MM.1S (cell line): ENCODE results near the gene STK38L.

Source experiments
- DNase-seq: peaks from one replicate; pipeline ENCODE4 v3.0.0-alpha.2; 2015
- H2AFZ ChIP-seq: fragments of 300-600 bp; sonication (generic); 2 replicates; pipeline ENCODE4 v1.6.0; 2016; ENCODE audit warnings: antibody characterized with exemption, low read length
- H3F3A ChIP-seq: fragments of 300-600 bp; sonication (generic); 2 replicates; pipeline ENCODE4 v1.6.1; 2016; ENCODE audit warnings: mild to moderate bottlenecking, antibody characterized with exemption, low read length, moderate library complexity, mixed read lengths; ENCODE audit not compliant: insufficient read depth
- H3K27ac ChIP-seq: fragments of 300-600 bp; sonication (generic); 2 replicates; pipeline ENCODE4 v1.5.1; 2016; ENCODE audit warnings: mild to moderate bottlenecking, low read length
- H3K27me3 ChIP-seq: fragments of 300-600 bp; sonication (generic); replicated peaks from 2 replicates; pipeline ENCODE4 v1.6.0; 2016; ENCODE audit warnings: low read length; ENCODE audit not compliant: insufficient read depth
- H3K36me3 ChIP-seq: fragments of 300-600 bp; sonication (generic); replicated peaks from 2 replicates; pipeline ENCODE4 v1.6.1; 2016; ENCODE audit warnings: mild to moderate bottlenecking, low read length, mixed read lengths; ENCODE audit not compliant: insufficient read depth
- H3K4me1 ChIP-seq: fragments of 300-600 bp; sonication (generic); 2 replicates; pipeline ENCODE4 v1.6.1; 2016; ENCODE audit warnings: low read length, mixed read lengths
- H3K4me2 ChIP-seq: fragments of 300-600 bp; sonication (generic); 2 replicates; pipeline ENCODE4 v1.6.0; 2016; ENCODE audit warnings: low read depth, low read length
- H3K4me3 ChIP-seq: fragments of 300-600 bp; sonication (generic); 2 replicates; pipeline ENCODE4 v1.5.1; 2016; ENCODE audit warnings: low read length, mixed read lengths
- H3K79me2 ChIP-seq: fragments of 300-600 bp; sonication (generic); 2 replicates; pipeline ENCODE4 v1.6.1; 2016; ENCODE audit warnings: mixed run types, low read length, mixed read lengths
- H3K9ac ChIP-seq: fragments of 300-600 bp; sonication (generic); 2 replicates; pipeline ENCODE4 v1.6.1; 2016; ENCODE audit warnings: low read length, mixed read lengths
- H3K9me2 ChIP-seq: fragments of 300-600 bp; sonication (generic); replicated peaks from 2 replicates; pipeline ENCODE4 v1.6.1; 2016; ENCODE audit warnings: mild to moderate bottlenecking, low read length, mixed read lengths; ENCODE audit not compliant: insufficient read depth
- H3K9me3 ChIP-seq: fragments of 300-600 bp; sonication (generic); replicated peaks from 2 replicates; pipeline ENCODE4 v1.6.1; 2016; ENCODE audit warnings: mild to moderate bottlenecking, low read length, mixed read lengths; ENCODE audit not compliant: insufficient read depth
- H4K20me1 ChIP-seq: fragments of 300-600 bp; sonication (generic); 2 replicates; pipeline ENCODE4 v1.6.1; 2016; ENCODE audit warnings: mild to moderate bottlenecking, low read length, moderate library complexity, mixed read lengths; ENCODE audit not compliant: insufficient read depth
- CTCF ChIP-seq: fragments of 300-600 bp; sonication (generic); IDR thresholded peaks from 2 replicates; pipeline ENCODE4 v1.5.1; 2016; ENCODE audit warnings: antibody characterized with exemption, low read length, mixed read lengths
- EZH2 ChIP-seq: fragments of 300-600 bp; sonication (generic); optimal IDR thresholded peaks from 2 replicates; pipeline ENCODE3; 2017; ENCODE audit warnings: low read depth, mild to moderate bottlenecking, antibody characterized with exemption, low read length, mixed read lengths
- EZH2phosphoT487 ChIP-seq: fragments of 300-600 bp; sonication (generic); IDR thresholded peaks from 2 replicates; pipeline ENCODE4 v1.6.1; 2018; ENCODE audit warnings: antibody characterized with exemption, low read length

Gene STK38L

GRCh38 chr12:27210187-27210586 is 33.9 kb upstream of the STK38L start:
- Histone ChIP-seq H3K36me3 (no peaks in the 10 kb centered on the region), H3K4me1 (peaks cover 39% of the 10 kb centered on the region), H3K9ac (no peak overlapping the region), H3K9me2 (no peaks in the 10 kb centered on the region), H3K27me3 (no peaks in the 10 kb centered on the region), H2AFZ (no peak overlapping the region), H3K79me2 (no peaks in the 10 kb centered on the region), H3K9me3 (no peaks in the 10 kb centered on the region), H3K4me2 (no peak overlapping the region), H4K20me1 (no peaks in the 10 kb centered on the region), H3K27ac (no peak overlapping the region), H3F3A (peaks cover 10% of the 10 kb centered on the region), H3K4me3 (no peak overlapping the region)
- TF ChIP-seq CTCF (no peak), EZH2phosphoT487 (no peak), EZH2 (no peak)
- no peak for DNase-seq

- Histone ChIP-seq H3K9me2 (no peaks in the 10 kb centered on the region), H3K27me3 (no peaks in the 10 kb centered on the region), H2AFZ (no peak overlapping the region), H3K9ac (no peak overlapping the region), H3K4me2 (no peak overlapping the region), H3K79me2 (no peaks in the 10 kb centered on the region), H3K9me3 (no peaks in the 10 kb centered on the region), H3K27ac (no peak overlapping the region), H3K4me3 (no peak overlapping the region), H3K4me1 (peaks cover 19% of the 10 kb centered on the region), H3K36me3 (no peaks in the 10 kb centered on the region), H4K20me1 (no peaks in the 10 kb centered on the region), H3F3A (peaks cover 5% of the 10 kb centered on the region)
- no peak for DNase-seq
- TF ChIP-seq EZH2 = no peak
- TF ChIP-seq EZH2phosphoT487 = no peak
- TF ChIP-seq CTCF = no peak
These were observed 31.2 kb upstream of the STK38L start for GRCh38 chr12:27212861-27213260.

GRCh38 chr12:27213304-27213703 is 30.8 kb upstream of the STK38L start:
- Histone ChIP-seq H3K9ac (no peak overlapping the region), H3K4me2 (no peak overlapping the region), H3K27ac (no peak overlapping the region), H3K79me2 (no peaks in the 10 kb centered on the region), H3K9me2 (no peaks in the 10 kb centered on the region), H3K9me3 (no peaks in the 10 kb centered on the region), H3K4me3 (no peak overlapping the region), H3K4me1 (peaks cover 14% of the 10 kb centered on the region), H3K27me3 (no peaks in the 10 kb centered on the region), H3K36me3 (no peaks in the 10 kb centered on the region), H4K20me1 (no peaks in the 10 kb centered on the region), H3F3A (peaks cover under 1% of the 10 kb centered on the region; the same call in 1 of the 2 replicates), H2AFZ (no peak overlapping the region)
- DNase-seq = no peak
- no peak for TF ChIP-seq EZH2phosphoT487
- TF ChIP-seq CTCF = no peak
- no peak for TF ChIP-seq EZH2
